ENCODE measurements around the gene PSMG4.

Gene PSMG4

GRCh38 chr6:3291346-3291745, 32.6 kb downstream of the PSMG4 start:
- no peak for DNase-seq

GRCh38 chr6:3291987-3292386, 33.2 kb downstream of the PSMG4 start:
- DNase-seq: no peak

GRCh38 chr6:3292431-3293197, 33.9 kb downstream of the PSMG4 start:
- DNase-seq: no peak

- no peak for DNase-seq
Measured at GRCh38 chr6:3293271-3294155, 34.8 kb downstream of the PSMG4 start.

GRCh38 chr6:3294396-3294795, 35.6 kb downstream of the PSMG4 start:
- DNase-seq: no peak

- peak; percentile 89 for DNase-seq
Measured at GRCh38 chr6:3294921-3295871, 36.4 kb downstream of the PSMG4 start.

GRCh38 chr6:3296078-3296477, 37.3 kb downstream of the PSMG4 start:
- peak; percentile 46 for DNase-seq

GRCh38 chr6:3296537-3296936, 37.8 kb downstream of the PSMG4 start:
- DNase-seq: no peak

GRCh38 chr6:3297006-3297405, 38.3 kb downstream of the PSMG4 start:
- DNase-seq: peak; percentile 64

GRCh38 chr6:3297909-3298308, 39.2 kb downstream of the PSMG4 start:
- DNase-seq: peak; percentile 57

GRCh38 chr6:3299221-3299620, 40.5 kb downstream of the PSMG4 start:
- no peak for DNase-seq

GRCh38 chr6:3301506-3301905, 42.8 kb downstream of the PSMG4 start:
- no peak for DNase-seq

- no peak for DNase-seq
Measured at GRCh38 chr6:3303795-3304411, 45.2 kb downstream of the PSMG4 start.

- no peak for DNase-seq
Measured at GRCh38 chr6:3304500-3305215, 45.9 kb downstream of the PSMG4 start.

GRCh38 chr6:3305216-3305565, 46.4 kb downstream of the PSMG4 start:
- DNase-seq: no peak

- DNase-seq: no peak
Measured at GRCh38 chr6:3305831-3306230, 47.1 kb downstream of the PSMG4 start.

GRCh38 chr6:3306848-3307247, 48.1 kb downstream of the PSMG4 start:
- DNase-seq: peak; percentile 67

- DNase-seq: no peak
Measured at GRCh38 chr6:3307436-3307835, 48.7 kb downstream of the PSMG4 start.

- no peak for DNase-seq
Measured at GRCh38 chr6:3308106-3308505, 49.4 kb downstream of the PSMG4 start.

- peak; percentile 83 for DNase-seq
Measured at GRCh38 chr6:3309391-3310050, 50.8 kb downstream of the PSMG4 start.

- DNase-seq: no peak
Measured at GRCh38 chr6:3310051-3310448, 51.3 kb downstream of the PSMG4 start.

Data from NCI-H69 (cell line).